GM19452 (cell line): Measurements from ENCODE around the gene INPP5B.
"Not testable (repeated sequence)": the region's sequence is repeated elsewhere in the genome, so short reads cannot be mapped to it uniquely, and the experiment has no call there.

Source experiments
- ATAC-seq: cut with Tn5 transposase; IDR thresholded peaks from one replicate; pipeline ENCODE4 v1.9.1; 2021; ENCODE audit not compliant: unreplicated experiment

INPP5B gene

DNA sequence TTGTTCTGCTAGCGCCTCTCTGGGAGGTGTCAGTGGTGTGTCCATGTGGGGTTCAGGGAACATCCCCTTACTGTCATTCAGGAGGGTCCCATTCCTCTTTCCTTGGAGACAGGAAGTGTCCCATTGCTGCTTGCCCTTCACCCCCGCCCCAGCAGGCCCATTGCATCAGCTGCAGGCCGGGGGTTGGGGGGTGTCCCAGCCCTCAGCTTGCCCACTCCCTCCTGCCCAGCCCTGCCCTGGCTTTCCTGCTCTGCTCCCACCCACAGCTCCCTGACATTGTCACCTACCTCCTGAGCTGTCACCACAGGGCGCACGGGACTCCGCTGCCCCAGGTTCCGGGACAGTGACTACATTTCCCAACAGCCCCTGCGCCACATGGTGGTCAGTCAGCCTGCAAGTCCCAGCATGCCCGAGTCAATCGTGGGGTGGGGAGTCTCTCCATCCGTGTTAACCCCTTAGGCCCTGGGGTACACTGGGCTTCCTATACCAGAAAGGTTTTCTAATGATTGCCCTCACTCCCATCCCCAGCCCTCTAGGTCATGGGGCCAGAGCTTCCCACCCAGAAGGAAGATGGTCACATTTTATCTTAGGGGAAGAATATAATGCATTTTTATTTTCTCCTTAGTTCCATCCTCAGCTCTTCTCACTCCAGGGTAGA is at the start of gene INPP5B:
Gene INPP5B (minus strand): TSS at position 351 of the 658 bp plus-strand sequence. CDS start 745 bp downstream, outside the sequence.
- ATAC-seq: peak; percentile 76

DNA sequence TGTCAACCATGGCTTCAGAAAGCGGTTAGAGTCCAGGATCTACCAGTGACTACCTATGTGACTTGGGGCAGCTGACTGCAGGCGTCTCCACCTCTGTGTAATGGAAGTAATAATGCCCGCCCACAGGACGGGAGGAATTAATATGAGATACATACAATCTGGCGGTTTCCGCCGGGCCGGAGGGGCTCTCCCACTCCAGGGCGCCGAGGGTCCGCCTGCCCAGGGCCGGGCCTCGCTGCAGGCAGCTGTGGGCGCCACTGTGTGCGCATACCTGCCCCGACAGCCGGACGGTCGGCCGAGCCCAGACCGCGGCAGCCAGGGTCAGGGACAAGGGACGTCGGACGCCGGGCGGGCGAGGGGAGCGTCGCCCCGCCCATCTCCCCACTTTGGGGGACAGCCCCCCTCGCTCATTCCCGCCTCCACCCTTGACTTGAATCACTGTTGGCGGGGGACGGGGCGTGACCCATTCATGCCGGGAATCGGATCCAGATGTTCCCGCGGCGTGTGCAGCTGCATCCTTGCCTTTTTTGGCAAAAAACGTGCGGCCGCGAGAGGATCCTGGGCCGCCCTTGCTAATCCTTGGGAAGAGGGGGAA is 49.0 kb upstream of the INPP5B start:
- no peak for ATAC-seq

DNA sequence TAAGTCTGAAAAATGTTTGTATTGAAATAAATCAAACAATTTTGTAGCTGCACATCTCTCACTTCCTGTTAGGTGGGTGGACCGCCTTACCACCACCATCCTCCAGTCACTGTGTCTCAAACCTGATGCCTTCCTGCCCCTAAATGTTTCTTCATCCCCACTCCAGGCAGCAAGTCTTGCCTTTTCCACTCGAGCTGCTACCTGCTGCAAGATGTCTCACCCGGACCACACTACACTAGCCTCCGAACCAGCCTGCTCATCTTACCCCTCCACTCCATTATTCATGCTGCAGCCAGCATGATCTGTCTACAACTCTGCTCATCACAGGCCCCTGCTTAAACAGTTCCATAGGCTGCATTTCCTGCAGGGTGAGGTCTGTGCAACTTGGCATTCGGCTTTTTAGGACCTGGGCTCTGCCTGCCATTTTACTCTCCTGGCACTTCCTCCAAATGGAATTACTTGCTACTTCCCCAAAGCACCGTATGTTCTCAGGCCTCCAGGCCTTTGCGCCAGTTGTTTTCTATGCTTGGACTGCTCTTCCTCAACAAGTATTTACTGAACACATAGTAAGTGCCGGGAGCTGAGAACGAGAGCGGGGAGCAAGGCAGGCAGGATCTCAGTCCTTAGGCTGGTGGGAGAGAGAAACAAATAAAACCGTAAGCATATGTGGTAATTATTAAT is 48.2 kb upstream of the INPP5B start:
- no peak for ATAC-seq

DNA sequence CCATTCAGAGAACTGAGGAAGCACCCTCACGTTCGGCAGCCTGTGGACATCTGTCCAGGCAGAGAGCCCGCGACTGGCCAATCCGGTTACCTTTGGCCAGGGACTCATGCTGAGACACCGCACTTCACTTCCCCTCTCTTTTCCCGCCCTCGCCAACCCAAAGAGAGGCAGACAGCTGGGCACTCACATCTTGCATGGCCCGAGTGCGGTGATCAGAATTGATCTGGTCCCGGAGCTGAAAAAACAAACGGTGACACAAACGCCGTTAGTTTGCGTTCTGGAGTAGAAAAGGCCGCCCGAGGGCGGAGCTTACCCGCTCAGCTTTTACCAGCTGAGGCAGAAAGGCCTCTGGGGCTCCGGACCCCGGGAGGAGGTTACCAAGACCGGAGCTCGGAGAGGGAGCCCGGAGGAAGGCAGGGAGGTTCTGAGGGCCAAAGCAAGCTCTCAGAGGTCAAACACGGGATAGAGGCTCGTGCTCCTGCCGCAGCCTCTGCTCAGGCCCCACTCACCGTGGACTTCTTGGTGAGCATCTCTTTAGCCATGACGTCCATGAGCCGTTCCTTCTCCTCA is 42.6 kb upstream of the INPP5B start:
- ATAC-seq: peak; percentile 22

DNA sequence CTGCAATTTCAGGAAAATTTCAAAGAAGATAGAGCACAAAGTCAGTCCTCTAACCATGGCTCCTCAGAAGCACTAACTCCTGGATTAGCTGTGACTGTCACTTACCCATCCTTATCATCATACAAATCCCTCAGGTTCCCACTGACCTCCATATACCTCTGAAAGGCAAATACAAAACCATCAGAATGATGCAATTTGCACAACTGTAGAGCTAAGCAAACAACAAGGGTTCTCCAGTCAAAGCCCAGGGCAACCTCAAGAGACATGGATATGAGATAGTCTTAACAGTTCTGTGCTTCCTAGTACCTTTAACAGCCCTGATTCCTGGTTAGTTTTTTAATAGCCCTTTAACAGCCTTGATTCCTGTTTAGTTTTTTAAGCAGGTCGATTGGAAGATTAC is 40.8 kb upstream of the INPP5B start:
- no peak for ATAC-seq

DNA sequence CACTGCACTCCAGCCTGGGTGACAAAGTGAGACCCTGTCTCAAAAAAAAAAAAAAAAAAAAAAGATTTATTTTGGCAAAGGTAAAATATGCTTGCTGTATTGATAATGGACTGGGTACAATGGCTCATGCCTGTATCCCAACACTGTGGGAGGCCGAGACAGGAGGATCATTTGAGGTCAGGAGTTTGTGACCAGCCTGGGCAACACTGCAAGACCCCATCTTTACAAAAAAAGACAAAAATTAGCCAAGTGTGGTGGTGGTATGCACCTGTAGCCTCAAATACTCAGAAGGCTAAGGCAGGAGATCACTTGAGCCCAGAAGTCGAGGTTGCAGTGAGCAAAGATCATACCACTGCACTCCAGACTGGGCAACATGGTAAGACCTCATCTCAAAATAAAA is 36.7 kb upstream of the INPP5B start:
- ATAC-seq: no peak

DNA sequence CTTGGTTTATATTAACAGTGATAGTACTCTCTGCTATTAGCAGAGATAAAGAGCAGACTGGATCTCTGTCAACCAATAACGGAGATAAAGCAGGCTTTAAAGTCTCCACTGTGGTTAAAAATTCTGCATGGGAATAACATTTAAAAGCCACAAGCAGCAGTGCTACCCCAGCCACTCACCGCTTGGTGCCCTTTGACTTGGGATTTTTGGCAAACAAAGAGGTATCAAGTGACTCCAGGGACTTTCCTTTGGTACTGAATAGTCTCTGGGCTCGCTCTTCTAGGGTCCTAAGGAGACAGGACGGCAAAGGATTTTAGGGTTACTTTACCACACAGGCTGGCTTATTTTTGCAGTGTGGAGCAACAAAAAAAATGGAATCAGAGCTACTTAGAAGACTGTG is 31.7 kb upstream of the INPP5B start:
- ATAC-seq: no peak

DNA sequence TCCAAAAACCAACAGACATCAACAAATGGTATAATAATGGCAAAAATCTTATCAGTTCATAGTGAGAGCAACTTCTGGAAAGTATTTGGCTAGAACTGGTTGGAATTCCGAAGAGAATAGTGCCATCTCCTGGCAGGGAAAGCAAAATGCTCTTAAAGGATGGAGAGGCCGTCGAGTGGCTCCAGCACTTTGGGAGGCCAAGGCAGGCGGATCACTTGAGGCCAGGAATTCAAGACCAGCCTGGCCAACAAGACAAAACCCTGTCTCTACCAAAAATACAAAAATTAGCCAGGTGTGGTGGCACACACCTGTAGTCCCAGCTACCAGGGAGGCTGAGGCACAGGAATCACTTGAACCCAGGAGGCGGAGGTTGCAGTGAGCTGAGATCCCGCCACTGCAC is 28.2 kb upstream of the INPP5B start:
- ATAC-seq: not testable (repeated sequence)

DNA sequence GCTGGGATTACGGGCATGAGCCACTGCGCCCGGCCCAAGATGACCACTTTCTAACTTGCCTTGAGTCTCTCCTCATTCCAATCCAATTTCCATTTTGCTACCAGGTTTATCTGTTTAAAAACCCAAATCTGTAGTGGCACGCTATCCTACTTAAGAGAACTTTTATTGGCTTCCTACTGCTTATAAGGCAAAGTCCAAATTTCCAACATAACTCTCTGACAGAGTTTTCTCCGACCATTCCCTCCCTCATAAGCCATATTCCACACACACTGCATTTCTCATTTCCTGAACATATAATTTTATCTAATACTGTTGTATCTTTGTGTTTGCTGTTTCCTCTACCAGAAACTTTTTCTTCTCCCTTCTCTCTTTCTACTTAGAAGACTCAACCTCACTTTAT is 27.7 kb upstream of the INPP5B start:
- ATAC-seq: no peak

DNA sequence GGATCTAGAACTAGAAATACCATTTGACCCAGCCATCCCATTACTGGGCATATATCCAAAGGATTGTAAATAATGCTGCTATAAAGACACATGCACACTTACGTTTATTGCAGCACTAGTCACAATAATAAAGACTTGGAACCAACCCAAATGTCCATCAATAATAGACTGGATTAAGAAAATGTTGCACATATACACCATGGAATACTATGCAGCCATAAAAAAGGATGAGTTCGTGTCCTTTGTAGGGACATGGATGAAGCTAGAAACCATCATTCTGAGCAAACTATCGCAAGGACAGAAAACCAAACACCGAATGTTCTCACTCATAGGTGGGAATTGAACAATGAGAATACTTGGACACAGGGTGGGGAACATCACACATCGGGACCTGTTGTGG is 26.8 kb upstream of the INPP5B start:
- not testable (repeated sequence) for ATAC-seq

DNA sequence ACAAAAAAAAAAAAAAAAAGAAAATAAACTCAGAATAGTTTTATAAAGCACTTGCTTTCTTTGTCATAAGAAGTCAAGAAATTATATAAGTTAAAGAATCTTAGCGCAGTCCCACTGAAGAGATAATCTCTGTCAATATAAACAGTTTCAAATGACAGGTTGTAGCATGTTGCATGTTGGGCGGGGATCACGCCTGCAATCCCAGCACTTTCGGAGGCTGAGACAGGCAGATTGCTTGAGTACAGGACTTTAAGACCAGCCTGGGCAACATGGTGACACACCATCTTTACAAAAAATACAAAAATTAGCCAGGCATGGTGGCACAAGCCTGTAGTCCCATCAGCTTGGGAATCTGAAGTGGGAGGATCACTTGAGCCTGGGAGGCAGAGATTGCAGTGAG is 18.4 kb upstream of the INPP5B start:
- ATAC-seq: no peak

DNA sequence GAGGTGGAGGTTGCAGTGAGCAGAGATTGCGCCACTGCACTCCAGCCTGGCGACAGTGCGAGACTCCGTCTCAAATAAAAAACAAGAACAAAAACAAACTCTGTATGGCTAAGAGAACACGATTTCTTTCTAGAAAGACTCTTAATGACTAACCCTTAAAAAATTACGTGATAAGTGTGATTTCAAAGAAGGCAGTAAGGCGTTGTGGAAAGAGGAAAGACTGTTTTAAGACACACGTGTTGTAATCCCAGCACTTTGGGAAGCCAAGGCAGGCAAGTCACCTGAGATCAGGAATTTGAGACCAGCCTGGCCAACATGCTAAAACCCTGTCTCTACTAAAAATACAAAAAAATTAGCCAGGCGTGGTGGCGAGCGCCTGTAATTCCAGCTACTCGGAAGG is 17.3 kb upstream of the INPP5B start:
- ATAC-seq: not testable (repeated sequence)

DNA sequence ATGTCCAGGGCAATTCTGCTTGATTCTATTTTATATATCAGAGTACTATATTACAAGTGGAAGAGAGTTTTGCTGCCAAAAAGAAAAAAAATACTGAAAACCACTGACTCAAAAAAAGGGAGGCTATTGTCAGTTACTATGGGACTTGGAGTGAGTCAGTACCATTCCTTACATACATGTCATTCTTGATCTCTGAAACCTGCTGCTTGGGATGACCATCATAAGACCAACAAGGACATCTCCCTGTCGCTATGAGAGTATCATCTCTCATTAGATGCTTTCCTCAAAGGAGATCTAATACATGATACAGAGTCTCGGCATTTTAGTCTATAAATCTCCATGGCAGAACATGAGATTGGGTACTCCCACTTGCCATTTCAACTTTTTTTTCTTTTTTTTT is 11.8 kb upstream of the INPP5B start:
- ATAC-seq: no peak

DNA sequence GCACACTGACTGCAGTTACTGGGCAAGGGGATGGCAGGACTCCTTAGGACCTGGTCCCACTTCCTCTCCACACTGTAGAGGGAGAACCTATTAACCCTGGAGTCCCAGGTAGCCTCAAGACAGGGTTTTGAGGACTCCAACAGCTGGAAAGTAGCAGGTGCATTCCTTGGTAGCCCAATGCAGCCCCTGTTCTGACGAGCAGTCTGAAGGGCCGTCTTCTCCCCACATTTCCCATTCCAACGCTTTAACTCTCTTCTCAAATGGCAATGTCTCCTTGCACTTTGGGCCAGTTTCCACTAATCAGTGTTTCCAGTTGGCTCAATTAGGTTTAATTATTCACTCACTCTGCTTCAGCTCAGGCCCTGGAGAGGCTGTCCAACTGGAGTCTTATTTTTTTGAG is 8.8 kb upstream of the INPP5B start:
- ATAC-seq: no peak

DNA sequence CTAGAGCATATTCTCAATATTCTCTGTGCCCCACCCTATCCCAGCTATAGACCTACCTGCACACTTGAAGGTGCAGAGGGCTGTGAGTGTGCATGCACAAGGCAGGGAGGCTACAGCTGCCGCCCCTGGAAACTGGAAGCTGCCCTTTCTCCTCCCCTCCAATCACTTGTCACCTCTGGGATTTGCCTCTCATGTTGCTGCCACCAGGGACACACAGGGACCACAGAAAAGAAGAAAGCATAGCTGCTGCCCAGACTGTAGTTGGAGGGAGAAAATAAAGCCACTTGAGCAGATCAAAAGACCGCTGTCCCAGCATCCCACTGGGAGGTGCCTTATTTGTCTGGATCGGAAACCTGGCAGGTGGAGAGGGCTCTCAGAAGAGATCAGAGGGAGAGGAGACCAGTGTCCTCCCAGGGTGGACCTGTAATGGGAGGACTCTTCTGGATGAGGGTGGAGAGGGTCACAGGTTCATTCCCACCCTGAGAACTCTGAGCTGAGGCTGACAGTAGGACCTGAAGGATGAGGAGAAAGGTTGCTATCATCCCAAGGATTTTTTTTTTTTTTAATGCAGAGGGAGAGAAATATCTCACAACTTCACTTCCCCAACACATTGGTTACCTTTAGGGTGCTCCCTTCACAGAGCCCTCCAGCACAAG is 7.6 kb upstream of the INPP5B start:
- ATAC-seq: no peak

DNA sequence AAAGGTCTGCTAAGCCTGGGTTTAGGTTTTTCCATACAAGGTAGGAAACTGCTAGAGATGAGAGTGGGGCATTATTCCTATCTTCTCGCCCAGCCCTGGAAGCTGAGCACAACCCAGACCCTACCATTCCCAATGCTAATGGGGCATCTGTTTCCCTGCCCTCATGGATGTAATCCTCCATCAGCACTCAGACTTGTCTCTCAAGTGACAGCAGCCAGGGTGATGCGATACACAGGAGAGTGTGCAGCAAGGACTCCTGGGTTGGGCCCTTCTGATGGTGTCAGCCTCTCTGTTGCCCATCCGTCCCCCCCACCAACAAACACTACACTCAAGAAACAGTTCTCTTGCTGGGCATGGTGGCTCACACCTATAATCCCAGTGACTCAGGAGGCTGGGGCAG is 5.9 kb upstream of the INPP5B start:
- no peak for ATAC-seq

DNA sequence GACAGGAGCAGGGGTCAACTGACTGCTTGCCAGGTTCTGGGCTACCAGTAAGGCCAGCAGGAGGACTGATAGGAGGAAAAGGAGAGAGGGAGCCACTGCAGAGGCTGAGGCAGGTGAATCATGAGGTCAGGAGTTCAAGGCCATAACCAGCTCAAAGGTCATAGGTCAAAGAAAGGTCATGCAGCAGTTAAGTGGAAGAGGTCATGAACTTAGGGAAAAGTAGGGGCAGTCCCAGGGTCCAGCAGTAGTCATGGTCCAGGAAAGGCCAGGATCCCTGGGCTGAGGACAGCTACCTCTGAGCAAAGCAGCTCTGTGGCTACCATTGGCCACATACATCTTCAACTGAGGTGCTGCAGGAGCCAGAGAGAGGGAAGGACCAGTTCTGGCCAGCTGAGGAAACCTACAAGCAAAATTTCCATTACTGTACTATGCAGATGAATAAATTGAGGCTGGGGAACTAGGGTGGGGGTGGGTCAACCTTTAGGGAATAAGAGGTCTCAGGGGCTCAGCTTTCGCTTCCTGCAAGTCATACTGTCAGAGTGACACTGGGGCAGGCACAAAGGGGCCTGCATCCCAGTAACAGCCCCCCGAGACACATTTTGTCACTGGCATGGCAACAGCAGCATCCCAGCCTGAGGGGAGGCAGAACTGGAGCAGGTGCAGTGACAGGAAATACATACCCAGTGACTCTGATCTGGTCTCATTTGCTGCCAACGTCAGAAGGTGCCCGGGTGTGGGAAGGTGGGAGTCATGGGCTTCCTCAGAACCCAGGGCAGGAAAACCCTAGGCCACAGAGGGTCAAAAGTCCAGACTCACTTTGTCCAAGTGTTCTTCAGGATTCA is 5.2 kb upstream of the INPP5B start:
- no peak for ATAC-seq

DNA sequence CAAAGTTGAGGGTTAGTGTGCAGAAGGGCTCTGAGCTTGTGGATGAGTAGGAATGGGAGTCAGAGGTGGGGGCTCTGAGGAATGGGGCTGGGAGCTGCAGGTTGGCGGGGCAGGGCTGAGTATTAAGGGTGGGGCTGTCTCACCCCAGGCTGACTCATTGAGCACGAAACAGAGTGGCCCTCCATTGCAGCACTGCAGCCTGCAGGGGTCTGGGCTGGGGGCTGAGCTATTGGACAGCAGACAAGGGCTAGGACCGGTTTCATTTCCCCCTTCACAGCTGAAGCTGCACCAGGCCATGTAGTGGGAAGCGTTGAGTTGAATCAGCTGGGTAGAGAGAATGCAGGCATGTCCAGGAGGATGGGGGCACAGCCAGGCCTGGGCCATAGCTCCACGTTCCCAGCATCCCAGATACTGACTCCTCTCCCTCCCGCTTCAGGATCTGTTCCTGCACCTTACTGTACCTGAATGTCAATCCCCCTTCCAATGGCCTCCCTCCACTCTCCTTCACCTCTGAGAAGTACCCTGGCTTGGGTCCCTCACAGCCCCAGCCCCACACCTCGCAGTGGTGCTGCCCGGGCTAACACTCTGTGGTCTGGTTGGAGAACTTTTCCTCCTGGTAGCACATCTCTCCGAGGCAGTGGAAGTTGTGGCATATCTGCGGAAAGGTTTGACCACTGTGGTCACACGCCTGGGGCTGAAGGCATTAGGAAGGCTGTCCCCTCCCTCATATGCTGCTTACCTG is 4.4 kb upstream of the INPP5B start:
- ATAC-seq: no peak

DNA sequence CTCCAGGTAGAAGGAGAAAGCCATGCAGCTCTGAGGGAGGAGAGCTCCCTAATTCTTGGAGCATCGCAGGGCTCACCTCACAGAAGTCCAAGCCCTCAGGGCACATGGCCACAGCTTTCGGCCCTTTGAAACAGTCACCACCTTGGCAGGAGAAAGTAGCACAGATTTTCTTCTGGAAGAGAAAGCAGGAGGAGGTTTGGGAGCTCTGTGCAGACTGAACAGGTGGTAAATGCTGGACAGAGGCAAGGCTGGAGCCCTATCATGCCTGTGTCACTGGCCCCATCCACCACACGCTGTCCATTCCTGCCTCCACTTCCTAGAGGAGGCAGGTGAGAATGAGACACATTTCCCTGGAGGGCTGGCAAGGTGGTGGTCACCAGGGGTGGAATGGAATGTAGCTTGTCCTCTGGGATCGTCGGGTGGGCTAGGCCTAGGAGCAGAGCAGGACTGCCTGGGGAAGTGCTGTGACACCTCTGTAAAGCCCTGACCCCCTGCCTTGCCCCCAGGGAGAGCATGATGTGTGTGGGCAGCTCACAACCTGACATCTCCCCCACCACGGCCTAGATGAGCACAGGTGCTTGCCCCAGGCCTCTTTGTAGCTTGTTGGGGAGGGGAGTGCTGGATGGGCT is 2.8 kb upstream of the INPP5B start:
- no peak for ATAC-seq

DNA sequence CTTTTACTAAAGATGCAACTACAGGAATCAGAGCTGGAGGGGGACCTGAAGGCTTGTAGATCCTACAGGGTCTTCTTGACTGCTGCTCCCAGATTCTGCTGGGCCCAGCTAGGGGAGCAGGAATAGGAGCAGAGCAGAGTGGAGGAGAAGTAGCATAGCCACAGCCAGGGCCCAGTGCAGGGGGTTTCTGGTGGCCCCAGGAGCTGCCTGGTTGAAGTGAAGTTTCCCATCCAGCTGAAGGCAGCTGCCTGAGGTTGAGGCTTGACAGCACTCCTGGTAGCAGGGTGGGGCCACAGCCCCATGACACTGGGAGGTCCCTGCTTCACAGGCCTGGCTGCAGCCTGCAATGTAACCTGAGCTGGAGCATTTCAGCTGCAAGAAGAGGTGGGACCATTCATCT is 2.0 kb upstream of the INPP5B start:
- ATAC-seq: no peak
